Fibroblast of mammary gland (primary cell): ENCODE results near the gene COL24A1.
"Not testable (repeated sequence)": the region's sequence is repeated elsewhere in the genome, so short reads cannot be mapped to it uniquely, and the experiment has no call there.

Experiments used
- DNase-seq: peaks from one replicate; pipeline ENCODE4 v3.0.0-alpha.2; 2010; ENCODE audit warnings: low read depth
- H3K4me3 ChIP-seq: 2 replicates; pipeline ENCODE4 v1.5.1; 2011; ENCODE audit warnings: low read depth, mild to moderate bottlenecking, low read length, moderate library complexity; ENCODE audit not compliant: control insufficient read depth
- CTCF ChIP-seq: conservative IDR thresholded peaks from 2 replicates; pipeline ENCODE4 v1.5.1; 2011; ENCODE audit warnings: low read depth, low read length, inconsistent platforms; ENCODE audit not compliant: control insufficient read depth, insufficient read depth

The COL24A1 gene

GRCh38 chr1:86114236-86114635, 42.3 kb downstream of the COL24A1 start:
- TF ChIP-seq CTCF, result no peak
- H3K4me3 ChIP-seq, result no peak overlapping the region
- DNase-seq, result no peak

GRCh38 chr1:86111590-86111989, 45.0 kb downstream of the COL24A1 start:
- not testable (repeated sequence) for H3K4me3 ChIP-seq

DNA sequence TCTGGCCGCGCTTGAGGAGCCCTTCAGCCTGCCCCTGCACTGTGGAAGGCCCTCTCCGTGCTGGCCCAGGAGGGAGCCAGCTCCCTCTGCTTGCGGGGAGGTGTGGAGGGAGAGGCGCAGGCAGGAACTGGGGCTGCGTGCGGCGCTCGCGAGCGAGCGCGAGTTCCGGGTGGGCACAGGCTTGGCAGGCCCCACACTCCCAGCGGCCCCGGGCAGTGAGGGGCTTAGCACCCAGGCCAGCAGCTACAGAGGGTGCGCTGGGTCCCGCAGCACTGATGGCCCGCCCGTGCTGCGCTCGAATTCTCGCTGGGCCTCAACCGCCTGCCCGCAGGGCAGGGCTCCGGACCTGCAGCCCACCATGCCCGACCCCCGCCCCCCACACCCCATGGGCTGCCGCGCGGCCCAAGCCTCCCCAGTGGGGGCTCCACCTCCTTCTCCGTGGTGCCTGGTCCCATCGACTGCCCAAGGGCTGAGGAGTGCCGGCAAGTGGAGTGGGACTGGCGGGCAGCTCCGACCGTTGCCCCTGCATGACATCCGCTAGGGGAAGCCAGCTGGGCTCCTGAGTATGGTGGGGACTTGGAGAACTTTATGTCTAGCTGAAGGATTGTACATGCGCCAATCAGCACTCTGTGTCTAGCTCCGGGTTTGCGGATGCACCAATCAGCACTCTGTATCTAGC, 46.0 kb downstream of the COL24A1 start:
- no peak overlapping the region for H3K4me3 ChIP-seq
- DNase-seq, result no peak
- no peak for TF ChIP-seq CTCF

More at GRCh38 chr1:86111590-86111989, 45.0 kb downstream of the COL24A1 start:
- not testable (repeated sequence) for DNase-seq

GRCh38 chr1:86105533-86105866, 51.1 kb downstream of the COL24A1 start:
- TF ChIP-seq CTCF, result no peak
- DNase-seq, result no peak
- H3K4me3 ChIP-seq, result no peak overlapping the region

DNA sequence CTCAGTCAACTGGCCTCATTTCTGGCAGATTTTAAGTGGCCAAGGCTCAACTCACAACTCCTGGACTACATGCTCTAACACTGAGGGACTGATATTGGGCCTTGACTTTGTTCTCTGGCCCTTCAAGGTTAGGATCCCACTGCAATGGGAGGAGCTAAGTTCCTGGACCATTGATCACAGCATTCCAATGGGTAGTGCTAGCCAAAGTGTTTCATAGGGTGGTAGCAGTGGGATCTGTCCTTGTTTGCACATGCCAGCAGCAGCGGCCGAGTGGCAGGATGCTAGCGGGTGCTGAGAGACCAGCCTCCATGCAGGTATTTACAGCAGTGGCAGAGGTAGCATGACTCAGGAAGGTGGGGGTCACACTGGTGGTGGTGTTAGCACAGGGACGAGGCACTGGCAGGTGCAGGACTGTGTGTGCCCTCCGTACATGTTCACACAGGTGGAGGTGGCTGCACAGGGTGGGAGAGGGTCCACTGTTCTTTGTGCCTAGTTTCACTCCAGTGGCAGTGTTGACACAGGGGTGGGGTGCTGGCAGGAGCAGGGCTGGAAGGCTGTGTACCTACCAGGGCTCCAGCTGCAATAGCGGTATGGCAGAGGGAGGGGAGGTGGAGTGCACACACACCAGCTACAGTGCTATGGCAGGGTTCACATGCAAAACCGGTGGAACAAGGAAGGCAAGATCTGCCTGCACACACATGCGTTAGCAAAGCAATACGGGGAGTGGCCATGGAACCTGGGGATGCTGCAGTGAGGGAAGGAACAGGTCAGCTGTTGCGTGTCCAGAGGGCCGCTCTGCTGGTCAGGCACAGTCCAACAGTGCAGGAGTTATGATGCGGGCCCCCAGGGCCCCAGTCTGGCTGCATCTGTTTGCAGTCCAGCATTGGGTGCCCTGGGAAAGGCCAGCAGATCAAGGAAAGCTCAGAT, 51.7 kb downstream of the COL24A1 start:
- no peak overlapping the region for H3K4me3 ChIP-seq
- no peak for DNase-seq
- TF ChIP-seq CTCF, result no peak

DNA sequence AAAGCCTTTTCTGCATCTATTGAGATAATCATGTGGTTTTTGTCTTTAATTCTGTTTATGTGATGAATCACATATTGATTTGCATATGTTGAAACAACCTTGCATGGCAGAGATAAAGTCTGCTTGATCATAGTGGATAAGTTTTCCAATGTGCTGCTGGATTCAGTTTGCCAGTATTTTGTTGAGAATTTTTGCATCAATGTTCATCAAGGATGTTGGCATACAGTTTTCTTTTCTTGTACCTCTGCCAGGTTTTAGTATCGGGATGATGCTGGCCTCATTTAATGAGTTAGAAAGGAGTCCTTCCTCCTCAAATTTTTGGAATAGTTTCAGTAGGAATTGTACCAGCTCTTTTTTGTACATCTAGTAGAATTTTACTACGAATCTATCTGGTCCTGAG, 55.0 kb downstream of the COL24A1 start:
- TF ChIP-seq CTCF, result no peak
- H3K4me3 ChIP-seq, result no peak overlapping the region
- DNase-seq, result no peak

DNA sequence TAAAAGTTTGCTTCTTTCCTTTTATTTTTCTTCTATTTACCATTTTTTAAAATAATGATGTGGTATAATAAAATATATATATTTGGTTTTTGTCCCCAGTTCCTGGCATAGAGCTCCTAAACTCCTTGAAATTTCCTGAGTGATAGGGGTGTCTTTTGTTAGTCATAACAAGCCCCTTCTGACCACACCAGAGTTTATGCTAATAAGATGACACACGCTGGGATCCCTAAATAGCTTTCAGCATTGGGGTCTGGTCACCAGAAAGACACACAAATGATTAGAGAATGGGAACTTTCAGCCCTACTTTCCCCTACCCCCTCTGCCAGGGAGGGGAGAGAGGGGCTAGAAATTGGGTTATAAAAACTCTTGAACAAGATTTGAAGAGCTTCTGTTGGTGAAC, 56.2 kb downstream of the COL24A1 start:
- H3K4me3 ChIP-seq, result no peak overlapping the region
- no peak for TF ChIP-seq CTCF
- no peak for DNase-seq
